NCI-H82 (cell line): ENCODE results near the gene S100PBP.
A peak's percentile ranks its signal among the peaks of the same experiment; 100 is the strongest.

ENCODE experiments used
- DNase-seq: peaks from one replicate; lab custom pipeline; 2025; lab: John Stamatoyannopoulos, UW

The S100PBP gene

DNA sequence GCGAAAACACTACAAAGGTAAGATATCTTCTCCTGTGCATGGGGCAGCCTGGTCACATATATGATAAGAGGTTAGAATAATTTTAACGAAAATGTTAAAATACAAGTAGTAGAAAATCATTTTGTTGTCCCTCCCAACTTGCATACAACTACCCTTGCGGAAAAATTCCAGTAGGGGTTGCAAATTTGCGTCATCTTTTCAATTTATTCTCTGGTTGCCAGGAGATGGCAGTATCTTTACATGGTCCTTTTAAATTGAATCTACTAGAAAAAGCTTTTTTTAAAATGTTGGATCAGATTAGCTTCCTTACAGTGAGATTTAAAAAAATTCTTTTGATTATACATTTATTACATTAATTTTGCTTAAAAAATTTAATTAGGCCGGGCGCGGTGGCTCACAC, 10.9 kb downstream of the S100PBP start:
- peak; percentile 32 for DNase-seq

DNA sequence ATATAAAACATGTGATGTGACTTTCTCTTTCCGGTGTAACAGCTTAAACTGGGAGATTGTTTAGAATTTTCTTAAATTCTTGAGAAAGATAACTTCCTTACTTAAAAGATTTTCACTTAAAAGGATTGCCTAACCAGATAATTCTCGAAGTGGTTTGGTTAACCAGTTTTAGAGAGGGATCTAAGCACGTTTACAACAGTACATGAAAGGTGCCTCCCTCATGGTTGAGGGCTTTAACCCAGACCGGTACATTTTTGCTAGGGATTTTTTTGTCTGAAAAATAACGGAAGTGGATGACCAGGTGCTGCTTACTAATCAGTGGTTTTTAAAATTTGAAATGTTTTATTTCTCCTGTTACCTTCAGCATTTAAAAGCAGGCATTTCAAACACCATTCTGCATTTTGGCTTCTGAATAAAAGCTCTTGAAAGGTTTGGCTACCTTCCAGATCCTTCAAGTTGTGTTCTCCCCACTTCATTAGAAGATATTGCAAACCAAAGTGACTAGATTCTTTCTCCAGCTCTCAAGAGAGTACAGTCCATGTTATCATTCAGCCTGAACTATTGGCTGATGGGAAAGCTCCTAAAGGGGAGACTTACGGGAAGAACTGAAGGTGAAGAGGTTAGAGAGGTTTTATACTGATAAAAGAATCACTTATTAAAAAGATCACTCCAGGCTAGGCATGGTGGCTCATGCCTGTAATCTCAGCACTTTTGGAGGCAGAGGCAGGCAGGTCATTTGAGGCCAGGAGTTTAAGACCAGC, 12.8 kb downstream of the S100PBP start:
- DNase-seq: no peak

DNA sequence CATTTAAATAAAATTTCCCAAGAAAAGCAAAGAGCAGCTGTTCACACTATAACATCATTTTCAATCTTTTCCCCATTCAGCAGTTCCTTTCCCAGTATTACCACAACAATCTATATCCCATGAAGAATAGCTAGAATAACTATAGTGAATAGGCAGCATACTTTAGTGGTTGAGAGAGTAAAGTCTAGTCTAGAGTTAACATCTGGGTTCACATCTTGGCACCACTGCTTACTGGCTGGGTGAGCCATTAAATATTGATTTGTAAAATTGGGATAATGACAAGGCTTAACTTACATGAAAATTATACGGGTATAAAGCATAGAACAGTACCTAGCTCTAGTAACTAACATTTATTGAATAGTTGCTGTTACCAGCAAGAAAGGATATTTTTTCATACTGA, 14.4 kb downstream of the S100PBP start:
- no peak for DNase-seq

DNA sequence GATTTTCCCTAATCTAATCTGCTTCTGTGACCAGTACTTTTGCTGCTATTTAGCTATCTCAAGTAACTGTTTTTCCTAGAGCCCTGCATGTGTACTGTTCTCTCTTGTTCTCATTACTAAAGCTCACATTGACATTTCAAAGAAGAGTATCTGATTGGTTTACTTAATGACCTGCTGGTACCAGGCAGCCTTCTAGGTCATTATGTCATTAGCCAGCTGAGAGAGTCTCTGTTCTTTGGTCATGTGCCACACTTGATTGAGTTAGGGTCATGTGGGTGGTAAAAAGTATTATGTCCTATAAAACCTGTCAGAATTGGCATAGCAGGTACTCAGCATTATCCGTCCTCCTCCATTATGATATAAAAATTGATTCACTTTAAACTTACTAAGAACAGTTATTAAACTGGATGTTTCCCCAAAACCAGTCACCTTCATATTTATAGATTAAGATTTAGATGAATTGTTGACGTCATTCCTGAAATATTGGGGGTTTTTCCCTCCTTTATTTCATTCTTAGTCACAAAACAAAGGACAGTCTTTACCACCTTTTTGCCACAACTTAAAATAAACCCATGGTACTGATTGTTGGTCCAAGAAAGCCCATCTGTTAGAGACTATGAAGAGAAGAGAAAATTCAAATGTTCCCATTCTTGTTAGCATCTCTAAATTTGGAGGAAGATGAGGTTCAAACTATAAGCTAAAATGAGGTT, 31.1 kb downstream of the S100PBP start:
- DNase-seq: peak; percentile 64

DNA sequence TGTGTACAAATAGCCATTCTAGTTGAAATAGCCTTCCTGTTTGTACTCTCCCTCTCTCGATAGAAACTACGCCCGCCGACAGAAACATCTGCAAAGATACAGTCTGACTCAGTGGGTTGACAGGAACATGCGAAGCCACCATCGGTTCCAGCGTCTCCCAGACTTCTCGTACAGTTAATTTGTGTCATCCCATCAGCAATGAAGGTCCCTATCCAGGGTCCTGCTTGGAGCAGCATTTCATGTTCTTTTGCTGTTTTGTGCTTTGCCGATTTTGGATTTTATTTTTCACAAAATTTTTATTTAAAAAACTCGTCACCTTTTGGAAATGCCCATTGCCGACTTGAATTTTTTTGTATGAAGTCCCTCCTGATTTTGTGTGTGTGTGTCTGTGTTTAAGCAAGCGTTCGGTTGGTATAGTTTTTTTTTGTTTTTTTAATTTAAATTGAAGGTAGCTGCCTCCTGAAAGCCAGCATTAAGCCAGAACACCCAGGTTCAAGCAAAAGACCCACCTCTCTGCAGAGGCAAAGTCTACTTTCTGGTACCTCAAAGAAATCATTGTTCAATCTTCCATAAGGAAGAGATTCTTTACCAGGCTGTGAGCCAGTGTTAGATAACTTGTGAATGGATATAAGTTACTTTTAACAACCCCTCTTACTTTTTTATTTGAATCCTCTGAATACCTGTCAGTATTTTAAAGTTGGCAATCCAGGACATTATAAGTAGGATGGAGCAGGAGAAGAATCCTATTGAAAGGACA, 38.6 kb downstream of the S100PBP start:
- DNase-seq: no peak

DNA sequence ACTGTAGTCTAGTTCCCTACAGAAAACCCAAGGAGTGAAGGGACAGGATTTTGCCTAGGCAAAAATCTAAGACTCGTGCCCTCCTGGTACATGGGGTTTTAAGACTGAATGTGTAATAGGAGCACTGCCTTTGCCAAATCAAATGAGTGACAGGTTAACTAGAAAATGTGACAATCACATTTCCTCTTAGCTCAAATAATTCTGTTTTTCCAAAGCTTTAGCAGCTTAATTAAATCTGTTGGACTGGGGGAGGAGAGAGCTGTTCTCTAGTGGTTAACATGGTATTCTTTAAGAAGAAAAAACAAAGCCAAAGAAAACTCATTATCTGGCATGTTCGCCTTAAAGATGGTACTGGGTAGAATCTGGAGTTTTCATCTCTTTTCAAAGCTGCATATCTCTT, 40.7 kb downstream of the S100PBP start:
- DNase-seq: no peak

DNA sequence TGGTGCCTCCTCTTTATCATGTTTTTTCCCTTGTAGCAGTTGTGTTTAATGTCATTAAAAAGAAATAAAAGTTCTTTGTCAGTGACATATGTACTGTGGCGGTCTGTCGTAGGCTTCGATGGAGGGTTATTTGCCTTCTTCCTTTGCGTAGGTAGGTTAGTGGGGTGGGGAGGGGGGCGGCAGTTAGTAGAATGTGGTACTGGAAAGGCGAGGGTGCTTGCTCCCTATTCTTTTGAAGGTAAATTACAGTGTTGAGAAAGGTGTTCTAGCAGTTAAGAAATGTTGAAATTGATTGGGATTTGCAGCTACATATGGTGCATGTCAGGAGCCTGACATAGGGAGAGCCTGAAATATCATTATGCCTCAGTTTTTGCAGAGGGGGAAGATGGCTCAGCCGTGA, 41.3 kb downstream of the S100PBP start:
- no peak for DNase-seq

DNA sequence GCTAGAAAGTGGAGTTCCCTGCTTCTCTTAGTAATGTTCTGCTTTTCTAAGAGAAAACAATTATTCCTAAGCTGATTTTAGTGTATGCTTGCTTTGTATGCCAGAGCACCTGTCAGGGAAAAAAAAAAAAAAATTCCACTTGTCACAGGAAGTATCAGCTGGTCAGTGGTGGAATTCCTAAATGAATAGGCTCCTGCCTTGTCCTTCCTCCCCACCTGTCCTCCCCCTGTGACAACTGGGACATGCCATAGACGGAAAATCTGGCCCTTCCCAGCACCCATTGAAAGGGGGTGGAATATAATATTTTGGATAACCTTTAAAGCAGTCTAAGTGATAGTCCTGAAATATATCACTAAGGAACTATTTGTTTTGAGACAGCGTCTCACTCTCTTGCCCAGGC, 42.5 kb downstream of the S100PBP start:
- DNase-seq: no peak

DNA sequence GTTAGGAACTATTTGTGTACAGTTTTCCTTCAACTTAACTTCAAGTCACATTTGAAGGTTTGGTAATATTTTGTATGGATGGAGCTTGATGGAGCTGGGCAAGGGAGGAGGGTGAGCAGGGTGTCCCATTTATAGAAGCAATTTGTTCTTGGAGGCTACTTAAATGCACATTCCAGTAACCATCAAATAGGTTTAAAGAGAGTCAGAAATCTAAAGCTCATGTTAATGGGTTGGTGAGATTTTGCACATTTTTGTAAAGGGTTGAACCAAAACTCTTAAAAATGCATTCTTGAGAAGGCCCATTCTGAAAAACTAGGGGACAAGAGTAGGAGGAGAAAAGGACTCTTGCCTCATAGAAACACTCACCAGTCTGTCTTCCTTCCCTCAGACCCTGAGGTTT, 43.1 kb downstream of the S100PBP start:
- no peak for DNase-seq

DNA sequence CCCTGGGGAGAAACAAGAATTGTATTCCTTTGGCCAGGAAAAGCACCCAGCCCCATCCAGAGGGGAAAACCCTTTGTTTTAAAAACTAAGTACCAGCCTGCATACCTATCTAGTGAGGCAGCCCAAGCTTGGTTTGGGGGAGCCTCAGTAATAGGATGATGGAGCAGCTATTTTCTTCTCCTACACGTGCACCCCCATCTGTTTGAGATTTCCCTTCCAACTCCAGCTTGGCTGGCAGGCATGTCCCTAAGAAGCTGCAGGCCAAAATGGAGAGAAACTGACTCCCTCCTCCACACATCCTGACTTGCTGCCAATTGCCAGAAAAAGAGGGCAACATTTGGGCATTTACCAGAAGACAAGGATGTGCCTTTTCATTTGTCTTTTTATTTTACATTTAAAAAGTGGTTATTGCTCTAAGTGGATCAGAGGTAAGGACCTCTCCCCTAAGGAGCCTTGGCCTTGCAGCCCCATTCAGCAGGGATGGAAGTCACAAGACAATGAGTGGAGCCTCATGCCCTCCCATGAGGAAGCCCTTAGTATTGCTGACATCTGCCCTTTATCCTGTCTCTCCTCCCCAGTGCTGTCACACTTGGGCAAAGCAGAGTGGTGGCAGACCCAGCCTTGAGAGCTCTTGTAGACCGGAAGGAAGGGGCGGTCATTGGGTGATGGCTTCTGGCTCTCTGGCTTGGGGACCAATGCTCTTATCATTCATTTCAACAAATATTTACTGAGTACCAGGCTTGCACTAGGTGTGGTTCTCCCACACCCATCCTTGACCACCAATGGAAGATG, 44.6 kb downstream of the S100PBP start:
- no peak for DNase-seq

DNA sequence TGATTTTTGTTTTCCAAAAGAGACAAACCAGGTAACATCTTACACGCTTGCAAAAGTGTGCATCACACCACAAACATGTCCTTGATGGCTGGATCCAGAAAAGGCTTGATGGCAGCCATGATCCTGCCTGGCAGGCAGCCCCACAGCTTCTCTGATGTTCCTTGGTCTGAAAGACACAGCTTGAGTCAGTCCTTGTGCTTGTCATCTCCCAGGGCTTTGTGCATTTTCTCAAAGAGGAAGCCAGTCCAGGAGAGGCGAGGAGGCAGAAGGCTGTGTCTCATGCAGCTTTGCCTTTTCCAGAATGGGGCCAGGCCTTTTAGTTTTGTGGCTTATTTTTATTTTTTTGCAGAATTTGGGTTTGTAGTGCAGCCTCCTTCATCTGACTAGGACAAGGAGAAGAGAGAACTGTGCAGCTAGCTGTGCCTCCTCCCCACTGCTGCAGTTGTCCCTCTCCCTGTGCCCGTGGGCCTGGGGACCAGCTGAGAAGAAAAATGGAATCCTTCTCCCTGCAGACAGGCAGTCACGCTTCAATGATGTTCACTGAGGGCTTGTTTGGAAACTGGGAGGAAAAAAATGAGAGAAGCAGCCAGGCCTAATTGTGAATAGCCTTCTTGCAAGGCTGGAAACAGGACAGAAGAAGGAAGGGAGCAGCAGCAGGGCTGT, 45.9 kb downstream of the S100PBP start:
- no peak for DNase-seq

DNA sequence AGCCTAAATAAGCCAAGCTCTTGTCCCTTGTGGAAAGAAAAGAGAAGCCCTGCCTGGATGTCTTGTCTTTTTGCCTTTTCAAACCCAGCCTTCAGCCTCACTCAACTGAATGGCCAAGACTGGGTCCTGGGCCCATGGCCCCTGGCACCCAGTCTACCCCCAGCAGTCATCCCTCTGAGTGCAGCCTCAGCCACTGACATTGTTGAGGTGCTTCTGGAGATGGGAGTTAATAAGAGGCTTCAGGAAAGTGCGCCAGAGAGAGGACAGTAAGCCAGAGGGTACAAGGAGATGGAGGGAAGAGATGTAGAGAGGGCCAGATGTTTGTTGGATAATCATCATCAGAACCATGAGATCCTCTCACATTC, 46.4 kb downstream of the S100PBP start:
- no peak for DNase-seq

DNA sequence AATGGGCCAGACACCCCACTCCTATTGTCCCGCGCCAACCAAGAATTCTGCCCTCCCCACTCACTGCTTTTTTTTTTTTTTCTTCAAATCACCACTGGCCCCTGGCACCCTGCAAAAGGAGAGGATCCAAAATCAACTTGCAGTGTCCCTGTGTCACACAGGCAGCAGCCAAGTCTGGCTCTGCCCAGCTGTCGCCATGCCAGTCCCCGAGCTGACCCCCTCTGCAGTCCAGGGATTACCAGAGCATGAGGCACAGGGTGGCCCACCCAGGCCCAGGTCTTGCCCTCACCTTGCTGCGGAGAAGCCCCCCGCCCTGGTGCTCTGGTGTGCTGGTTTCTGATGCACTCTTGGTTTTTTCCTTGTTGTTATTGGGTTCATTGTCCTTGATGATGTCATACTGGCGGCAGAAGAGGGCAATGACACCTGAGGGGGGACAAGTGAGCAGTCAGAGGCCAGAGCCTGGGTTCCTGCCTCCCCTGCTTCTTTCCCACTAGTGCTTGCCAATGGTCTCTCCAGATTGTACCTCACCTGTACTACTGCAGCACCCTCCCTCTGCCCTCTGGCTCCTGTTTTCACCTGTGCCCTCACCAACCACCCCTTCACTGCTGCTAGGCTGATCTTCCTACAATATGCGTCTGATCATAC, 47.0 kb downstream of the S100PBP start:
- DNase-seq: no peak

DNA sequence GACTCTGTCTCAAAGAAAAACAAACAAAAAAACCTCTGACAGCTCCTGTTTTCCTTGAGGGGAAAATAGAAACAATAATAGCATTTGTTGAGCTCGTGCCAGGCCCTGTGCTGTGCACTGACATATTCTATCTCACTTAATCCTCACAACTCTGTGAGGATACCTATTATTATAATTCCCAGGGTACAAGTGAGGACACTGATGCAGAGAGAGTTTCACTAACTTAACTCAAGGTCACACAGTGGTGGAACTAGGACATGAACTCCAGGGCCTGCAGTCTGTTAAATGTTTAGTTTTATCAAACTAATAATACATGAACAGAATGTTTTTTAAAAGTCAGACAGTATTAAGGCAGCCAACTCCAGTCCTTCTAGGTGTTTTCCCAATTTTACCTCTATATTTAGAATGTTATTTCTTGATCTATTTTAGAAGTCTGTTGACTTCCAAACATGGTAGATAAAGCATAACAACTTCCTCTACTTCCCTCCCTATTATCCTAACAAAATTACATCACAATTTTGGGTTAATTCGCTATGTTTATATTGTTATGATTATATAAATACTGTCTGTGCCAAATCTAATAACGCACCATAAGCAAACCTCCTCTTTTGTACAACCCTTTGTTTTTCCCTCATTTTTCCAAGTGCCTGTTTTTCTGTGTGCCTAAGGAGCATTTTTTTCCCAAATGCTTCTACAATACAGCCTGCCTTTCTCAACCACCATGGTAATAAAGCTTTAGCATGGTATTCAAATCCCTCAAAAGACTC, 48.4 kb downstream of the S100PBP start:
- DNase-seq: no peak

DNA sequence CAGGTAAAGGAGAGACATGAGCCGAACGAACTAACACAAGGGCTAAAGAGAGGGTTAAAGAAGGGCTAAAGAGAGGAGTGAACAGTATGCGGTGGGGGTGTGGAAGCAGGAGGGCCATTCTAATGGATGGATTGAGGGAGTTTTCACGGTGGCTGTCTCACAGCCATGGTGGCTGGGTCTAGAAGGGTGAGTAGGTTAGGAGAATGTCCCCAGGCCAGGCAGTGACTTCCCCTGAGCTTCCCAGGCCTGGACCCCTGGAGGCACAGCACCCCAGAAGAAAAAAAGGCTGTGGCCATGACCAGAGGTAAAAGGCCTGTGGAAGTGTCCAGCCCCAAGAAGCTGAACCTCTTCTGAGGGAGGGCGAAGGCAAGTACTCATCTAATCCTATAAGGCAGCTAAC, 49.7 kb downstream of the S100PBP start:
- DNase-seq: no peak

DNA sequence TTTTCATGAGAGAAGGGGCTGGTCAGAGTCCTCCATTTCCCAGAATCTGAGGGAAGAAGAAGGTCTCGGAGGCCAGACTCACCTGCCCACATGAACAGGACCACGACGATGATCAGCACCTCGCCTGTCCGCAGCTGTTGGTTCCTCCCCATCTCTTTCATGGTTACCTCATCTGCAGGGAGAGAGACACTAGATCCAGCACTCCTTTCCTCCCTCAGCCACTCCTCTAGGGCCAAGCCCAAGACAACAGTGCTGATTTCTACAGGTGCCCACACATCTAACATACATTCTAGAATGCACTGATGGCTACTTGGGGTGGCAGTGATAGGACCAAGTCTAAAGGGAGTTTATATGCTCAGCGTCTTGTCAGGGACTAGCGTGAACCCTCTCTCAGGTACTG, 50.2 kb downstream of the S100PBP start:
- DNase-seq: no peak

DNA sequence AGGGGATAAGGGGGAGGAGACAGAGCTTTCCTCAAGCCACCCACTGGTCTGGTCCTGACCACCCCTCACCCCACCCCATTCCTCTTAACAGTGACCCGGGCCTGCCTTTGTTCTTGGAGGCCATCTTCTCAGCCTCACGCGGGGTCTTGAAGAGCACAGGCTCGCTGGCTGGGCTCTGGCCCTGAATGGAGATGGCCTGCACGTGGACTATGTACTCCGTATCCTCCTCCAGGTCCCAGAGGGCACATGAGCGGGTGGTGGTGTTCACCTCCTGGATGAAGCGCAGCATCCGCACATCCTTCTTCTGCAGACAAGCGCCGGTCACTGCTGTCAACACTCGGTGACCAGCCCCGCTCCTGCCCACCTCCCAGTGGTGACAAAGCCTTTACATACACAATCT, 50.6 kb downstream of the S100PBP start:
- no peak for DNase-seq

DNA sequence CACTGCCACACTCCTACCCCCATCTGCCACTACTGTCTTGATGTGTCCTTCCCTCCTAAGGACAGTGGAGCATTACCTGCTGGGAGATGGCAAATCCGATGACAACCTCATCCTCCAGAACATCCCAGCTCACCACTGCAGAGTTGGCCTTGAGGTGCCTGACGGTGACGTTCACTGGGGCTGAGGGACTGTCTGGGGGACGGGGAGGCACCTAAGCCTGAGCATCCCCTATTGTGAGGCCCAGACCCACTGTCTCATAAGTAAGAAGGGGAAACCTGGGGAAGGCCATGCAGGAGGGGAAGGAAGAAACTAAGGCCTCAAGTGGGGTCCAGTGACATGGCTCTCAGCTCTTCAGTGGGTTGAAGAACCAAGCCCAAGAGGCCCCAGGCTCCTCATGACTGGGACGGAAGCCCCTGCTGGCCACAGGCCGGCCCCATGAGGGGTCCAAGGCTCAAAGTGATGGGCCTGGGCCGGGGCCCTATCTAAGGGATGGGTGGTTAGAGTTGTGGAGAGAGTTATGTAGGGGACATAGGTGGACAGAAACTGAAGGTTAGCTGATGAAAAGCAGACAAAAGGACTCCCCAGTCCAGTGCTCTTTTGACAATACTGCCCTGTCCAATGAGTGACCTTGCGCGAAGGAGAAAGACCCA, 51.5 kb downstream of the S100PBP start:
- DNase-seq: no peak

DNA sequence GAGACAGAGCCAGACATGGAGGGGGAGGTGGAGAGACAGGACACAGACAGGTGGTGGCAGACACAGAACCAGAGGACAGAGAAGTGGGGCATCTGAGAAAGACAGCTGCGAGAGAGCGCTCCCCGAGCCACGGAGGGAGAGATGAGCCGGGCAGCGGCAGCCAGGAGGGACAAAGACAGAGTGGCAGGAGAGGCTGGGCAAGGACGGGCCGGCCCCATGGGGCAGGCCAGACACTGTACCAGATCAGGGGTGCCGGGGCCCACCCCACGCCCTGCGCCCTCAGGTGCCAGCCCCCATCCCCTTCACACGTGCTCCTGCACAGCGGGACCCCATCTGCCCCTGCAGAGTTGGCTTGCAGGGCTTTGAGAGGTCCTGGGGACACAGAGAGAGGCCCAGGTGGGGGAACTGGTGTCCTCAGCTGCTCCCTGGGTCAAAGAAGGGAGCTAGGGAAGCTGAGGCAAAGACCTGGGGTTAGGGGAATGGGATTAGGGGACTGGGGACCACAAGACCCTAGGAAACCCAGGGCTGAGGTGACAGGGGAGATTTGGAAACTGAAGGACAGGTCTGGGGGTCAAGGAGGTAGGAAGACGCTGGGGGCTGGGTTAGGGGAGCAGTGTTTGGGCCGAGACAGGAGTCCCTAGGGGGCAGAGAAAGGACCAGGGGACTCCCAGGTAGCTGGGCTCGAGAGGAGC, 52.6 kb downstream of the S100PBP start:
- DNase-seq: peak; percentile 59
